ACHN (cell line): ENCODE measurements around the gene SFSWAP.
A peak's percentile ranks its signal among the peaks of the same experiment; 100 is the strongest.
"Not testable (repeated sequence)": the region's sequence is repeated elsewhere in the genome, so short reads cannot be mapped to it uniquely, and the experiment has no call there.

Source experiments
- DNase-seq: peaks from one replicate; pipeline ENCODE4 v3.0.0-alpha.2; 2015
- in situ Hi-C: cut with HindIII; loops from 2 replicates; pipeline ENCODE4 v1.10.0; 2017; ENCODE audit warnings: low sequenced_read_pairs, low pct_ligation_motif_present, low pct_unique_long_range_greater_than_20kb

The SFSWAP gene

DNA sequence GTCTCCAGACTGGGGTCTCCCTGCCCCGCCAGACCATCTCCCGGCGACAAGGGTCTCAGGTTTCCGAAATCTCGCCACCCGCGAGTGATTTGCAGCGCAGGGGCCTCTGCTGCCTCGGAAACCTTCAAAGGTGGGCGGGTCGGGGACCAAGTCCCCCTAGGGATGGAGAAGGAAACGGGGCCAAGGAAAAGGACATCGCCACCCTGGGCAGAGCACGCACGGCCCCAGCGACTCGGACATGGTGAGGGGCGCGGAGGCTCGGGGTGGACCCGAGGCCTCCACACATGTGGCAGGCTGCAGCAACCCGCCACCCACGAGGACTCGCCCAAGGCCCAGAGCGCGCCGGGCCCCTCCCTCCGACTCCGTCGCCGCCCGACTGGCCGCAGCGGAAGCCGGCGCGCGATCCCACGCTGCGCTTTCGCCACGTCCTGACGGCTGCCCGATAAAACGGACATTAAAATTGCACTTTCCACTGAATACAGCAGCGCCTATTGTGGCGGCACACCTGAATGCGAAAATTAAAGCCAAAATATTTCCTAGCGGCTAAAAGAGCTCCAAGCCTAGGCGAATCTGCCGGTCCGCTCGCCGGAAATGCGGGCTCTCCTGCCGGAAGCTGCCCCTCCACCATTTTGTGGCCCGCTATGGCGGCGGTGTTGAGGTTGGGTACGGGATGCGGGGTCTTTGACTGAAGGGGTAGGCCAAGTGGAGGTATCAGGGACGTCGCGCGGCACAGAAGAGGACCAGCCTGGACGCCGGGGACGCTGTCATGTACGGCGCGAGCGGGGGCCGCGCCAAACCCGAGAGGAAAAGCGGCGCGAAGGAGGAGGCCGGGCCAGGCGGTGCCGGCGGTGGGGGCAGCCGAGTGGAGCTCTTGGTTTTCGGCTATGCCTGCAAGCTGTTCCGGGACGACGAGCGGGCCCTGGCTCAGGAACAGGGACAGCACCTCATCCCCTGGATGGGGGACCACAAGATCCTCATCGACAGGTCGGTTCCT, at the start of gene SFSWAP:
TSS of gene SFSWAP (plus strand) at position 627 of the 994 bp plus-strand sequence. CDS start at position 767, 140 bp downstream.
- peak; percentile 80 for DNase-seq
- in situ Hi-C loops = no loop called here

DNA sequence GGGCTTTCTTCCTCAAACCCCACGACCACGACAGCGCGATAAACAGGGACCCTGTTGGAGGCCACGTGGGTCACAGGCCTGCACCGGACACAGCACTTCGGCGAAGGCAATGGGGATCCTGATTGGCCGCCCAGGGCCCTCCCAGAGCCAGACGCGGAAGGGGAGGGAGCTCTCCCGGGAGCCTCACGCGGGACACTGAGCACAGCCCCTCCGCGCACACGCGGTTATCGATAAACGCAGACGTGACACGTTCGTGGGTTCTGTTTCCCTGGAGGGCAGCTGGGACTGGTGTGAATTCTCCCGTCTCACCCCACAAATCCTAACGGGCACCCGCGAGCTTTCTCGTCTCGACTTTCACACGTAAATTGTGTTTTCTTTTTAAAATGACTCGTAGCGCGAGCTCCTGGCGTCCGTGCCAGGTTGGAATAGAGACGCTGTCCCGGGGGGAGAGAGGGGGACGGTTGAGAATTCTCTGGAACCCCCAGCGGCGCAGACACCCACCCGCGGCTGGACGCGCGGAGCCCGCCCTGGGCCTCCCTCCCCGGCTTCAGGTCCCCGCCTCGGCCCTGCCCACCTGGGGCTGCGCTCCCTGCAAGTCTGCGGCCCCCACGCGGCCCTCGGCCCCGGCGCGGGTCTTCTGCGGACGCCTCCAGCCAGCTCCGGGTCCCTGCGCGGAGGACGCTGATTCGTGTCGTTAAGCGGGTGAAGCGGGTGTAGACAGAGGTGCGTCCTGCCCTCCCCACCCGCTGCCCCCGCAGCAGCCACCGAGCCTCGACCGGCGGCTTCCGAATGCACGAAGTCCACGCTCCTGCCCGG, 49.5 kb upstream of the SFSWAP start:
- in situ Hi-C loops, DNase-seq: not testable (repeated sequence)

DNA sequence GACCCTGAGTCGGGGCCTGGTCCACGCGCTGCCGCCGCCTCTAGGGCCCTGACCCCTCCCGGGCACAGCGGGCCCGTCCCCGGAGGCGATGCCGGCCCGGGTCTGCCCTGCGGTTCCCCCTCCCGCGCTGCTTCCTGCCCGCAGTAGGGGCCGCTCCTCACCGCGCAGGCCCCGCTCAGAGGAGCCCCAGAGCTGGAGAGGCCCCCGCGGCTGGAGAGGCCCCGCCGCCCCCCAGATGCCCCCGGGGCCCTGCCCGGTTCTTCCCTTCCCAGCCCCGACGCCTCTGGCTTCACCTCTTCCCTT, 49.0 kb upstream of the SFSWAP start:
- in situ Hi-C loops, DNase-seq: not testable (repeated sequence)

DNA sequence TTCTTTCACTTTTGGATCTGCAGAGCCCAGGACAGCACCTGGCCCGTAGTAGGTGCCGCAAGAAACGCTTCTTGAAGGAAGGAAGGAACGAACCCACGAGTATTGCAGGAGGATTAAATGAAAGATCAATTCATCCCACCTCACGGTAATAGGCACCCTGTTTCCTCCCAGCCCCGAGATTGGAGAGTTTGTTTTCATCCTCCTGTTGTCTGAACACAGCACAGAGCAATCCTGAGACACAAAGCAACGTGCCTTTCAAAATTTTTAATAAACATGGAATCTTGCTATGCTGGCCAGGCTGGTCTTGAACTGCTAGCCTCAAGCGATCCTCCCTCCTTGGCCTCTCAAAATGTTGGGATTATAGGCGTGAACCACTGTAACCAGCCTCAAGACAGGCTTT, 48.5 kb upstream of the SFSWAP start:
- in situ Hi-C loops, DNase-seq: not testable (repeated sequence)

DNA sequence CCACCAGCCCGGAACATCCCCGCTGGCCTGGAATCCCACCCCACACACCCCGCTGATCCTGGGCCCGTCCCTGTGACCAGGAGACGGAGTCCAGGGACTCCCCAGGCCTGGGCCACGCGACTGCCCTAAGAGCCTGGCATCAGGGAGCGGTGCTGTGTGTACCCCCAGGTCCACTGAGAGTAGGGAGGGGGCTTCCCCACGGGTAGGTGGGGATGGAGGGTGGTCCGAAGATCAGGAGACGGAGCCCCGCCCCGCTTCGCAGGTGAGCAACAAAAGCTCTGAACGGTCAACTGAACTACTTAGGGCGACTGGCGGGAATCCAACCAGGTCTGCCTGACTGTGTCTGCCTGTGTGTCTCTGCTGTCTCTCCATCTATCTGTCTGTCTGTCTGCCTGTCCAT, 45.2 kb upstream of the SFSWAP start:
- DNase-seq, in situ Hi-C loops: not testable (repeated sequence)

DNA sequence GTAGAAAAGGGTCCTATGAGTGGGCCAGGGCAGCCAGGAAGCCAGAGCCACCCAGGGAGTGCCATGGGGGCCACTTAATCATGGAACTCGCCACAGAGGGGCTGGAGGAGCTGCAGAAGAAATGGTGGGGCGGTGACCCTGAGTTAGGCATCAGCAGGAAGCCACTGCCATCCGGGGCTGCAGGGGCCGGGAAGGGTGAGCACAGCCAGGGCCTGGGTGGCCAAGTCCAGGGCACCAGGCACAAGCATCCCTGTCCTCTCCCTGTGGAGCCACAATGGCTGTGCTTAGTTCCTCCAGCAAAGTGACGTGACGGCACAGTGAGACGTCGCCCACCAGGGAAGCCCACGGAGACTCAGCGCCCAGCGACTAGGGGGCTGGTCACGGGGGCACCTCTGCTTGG, 44.4 kb upstream of the SFSWAP start:
- in situ Hi-C loops = not testable (repeated sequence)

DNA sequence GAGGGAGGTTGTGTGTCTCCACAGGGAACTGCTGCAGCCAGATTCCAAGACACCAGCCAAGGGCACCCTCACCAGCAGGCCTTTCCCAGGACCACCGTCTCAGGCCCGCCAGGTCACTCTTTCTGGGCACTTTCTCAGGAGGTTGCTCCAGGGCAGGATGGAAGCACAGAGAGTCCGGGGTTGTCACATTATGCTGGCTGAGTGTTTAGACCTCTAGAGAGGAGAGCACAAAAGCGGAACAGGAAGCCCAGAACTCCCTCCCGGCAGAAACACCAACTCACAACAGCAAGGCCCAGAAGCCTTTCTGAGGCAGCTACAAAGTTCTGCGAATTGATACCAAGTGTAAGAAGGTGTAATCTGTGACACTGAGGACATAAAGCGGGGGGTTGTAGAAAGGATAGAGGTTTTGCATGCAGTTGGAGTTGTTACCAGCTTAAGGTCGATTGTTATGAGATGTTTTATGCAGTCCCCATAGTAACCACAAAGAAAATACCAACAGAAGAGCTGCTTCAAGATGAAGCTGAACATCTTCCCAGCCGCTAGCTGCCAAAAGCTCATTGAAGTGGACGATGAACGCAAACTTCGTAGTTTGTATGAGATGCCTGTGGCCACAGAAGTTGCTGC, 43.8 kb upstream of the SFSWAP start:
- in situ Hi-C loops = not testable (repeated sequence)

More for the DNA sequence above, 44.4 kb upstream of the SFSWAP start:
- DNase-seq = not testable (repeated sequence)

DNA sequence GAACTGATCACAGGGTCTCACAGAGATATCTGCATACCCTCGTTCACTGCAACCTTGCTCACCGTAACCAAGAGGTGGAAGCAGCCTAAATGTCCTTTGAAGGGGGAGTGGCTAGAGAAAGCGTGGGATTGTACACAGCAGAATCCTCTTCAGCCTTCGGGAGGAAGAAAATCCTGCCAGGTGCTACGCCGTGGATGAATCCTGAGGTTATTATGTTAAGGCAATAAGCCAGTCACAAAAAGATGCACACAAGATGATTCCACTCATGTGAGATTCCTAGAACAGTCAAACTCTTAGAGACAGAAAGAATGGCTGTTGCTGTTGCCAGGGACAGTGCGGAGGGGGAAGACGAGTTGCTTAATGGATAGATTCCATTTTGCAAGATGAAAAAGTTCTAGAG, 39.6 kb upstream of the SFSWAP start:
- no peak for DNase-seq
- in situ Hi-C loops = no loop called here

More for the DNA sequence above, 43.8 kb upstream of the SFSWAP start:
- DNase-seq = not testable (repeated sequence)

DNA sequence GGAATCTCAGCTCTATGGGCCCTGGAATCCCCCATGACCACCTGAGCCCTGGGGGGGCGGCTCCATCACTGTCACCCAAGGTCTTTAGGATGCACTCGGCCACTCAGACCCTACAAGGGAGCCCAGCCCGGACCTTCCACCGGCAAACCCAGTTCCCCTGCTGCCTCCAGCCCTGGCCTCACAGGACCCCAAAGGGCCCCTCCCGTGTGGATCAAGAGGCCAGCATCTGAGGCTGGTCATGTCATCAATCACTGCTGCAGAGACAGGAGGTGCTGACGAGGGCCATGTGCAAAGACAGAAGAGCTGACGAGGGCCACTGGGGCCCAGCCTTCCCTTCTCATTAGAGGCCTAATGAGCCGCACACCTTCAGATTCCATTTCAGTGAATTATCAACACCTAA, 39.0 kb upstream of the SFSWAP start:
- in situ Hi-C loops = no loop called here
- no peak for DNase-seq

DNA sequence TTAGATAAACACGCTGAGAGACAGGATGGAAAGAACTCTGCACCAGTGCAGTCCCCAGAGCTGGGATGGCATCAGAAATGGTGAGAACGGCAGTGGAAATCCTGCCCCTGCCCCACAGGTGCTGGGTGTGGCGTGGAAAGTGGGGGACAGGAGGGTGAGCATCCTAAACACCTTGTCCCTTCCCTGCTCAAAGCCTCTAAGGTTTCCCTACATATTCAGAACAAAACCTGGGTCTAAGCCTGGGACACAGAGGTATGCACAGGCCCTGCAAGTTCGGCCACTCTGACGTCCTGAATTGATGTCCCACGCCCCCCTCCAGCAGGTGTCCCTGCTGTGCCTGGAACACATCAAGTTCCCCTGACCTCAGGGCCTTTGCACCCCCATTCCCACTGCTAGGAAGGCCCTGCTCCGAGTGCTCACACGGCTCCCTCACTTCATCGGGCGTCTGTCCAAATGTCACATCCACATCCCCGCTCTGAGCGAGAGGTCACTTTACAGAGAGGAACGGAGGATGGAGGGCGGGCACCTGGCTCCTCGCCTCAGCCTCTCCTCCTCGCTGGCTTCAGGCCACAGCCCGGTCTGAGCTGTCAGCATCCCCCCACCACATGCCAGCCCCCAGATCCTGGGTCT, 38.5 kb upstream of the SFSWAP start:
- in situ Hi-C loops = no loop called here
- no peak for DNase-seq

DNA sequence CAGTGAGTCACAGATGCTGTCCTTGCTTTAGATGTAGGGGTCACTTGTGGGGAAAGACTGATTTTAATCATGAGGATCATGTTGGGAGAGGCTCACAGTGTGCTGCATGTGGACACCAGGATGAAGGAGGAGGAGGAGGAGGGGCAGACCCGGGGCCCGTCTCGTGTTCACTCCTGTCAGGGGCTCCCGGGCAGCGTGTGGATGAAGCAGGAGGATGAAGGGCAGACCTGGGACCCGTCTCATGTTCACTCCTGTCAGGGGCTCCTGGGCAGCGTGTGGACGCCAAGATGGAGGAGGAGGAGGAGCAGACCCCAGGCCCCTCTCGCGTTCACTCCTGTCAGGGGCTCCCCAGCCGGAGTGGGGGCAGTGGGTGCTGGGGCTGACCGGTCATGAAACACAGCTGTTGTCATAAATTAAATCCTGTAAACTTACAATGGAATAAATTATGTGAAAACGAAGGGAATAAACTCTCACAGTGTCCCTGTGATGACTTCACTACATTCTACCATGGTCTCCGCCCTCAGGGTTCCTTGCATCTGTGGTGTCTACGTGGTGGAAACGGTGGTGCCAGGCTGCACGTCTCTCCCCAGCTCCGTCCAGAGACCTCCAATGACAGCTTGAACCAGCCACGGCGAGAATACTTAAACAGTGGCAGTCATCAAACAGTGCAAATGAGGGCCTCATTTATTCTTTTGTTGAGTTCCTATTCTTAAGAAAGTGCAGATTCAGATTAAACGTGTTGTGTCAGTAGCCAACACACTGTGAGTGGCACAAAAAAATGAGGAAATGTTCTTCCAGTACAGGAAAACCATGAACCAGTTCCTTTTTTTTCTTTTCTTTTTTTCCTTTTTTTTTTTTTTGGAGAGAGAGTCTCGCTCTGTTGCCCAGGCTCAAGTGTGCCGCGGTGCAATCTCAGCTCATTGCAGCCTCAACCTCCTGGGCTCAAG, 37.7 kb upstream of the SFSWAP start:
- in situ Hi-C loops = no loop called here
- DNase-seq = no peak

DNA sequence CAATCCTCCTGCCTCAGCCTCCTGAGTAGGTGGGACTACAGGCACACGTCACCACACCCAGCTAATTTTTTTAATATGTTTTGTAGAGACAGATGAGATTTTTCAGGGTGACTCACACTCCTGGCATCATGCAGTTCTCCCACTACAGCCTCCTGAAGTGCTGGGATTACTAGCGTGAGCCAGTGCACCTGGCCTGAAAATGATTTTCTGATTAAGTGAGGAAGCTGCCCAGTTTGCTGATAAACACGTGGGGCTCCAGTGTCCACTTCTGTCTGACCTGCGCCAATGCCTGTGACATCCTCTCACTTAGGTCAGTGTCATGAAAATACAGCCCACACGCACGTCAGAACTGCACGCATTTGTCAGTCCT, 37.0 kb upstream of the SFSWAP start:
- in situ Hi-C loops = no loop called here
- peak; percentile 22 for DNase-seq

DNA sequence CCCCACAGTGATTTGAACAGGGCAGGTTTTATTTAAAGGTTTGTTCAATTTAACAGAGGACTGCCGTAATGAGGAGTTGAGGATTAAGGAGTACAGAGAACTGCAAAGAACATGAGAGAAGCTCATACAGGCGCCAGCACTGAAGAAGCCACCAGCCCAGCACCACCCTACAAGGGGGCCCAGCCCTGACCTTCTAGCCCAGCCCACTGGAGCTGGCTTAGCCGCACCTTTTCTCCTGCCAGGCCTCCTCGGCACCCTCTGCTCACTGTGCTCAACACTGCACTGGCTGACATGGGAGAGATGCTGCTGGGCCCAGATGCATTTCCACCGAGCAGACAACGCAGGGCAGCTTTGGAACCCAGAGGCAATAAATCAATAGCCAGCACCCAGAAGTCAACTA, 36.5 kb upstream of the SFSWAP start:
- in situ Hi-C loops = no loop called here
- DNase-seq = no peak

DNA sequence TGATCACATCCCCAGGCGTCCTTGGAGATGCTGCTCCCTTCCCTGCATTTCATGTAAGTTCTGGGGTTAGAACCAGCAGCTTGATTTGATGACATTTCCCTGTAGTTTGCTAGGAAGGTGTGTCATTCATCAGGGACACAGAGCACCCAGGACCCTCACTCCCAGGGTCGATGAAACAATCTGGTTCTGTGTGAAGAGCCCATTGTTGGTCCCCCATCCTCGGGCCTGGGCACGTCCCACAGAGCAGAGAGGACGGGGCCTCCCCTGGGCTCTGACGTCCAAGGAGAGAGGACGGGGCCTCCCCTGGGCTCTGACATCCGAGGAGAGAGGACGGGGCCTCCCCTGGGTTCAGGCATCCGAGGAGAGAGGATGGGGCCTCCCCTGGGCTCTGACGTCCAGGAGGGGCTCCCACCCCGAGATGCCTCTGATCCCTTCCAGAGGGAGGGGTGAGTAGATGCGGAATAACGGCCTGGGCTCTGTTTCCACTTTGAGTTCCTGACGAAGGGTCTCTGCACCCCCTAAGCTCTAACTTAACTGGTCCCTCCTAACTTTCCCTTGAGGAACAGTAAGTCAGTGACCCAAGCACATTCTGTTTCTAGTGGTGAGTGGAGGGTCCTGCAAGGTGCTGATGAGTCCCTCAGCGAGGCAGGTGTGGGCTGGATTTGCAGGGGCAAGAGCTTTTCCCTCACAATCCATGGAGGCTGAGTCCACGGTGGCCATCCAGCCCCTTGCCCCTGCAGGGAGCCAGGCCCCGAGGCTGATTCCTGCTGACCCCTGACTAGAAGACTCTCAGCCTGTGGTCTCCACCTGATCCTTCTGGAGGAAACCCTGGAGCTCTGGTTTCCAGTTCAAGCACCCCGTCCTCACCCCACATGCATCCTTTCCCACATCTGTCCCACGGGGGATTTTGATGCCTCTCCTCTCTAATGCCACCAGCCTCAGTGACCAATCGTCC, 35.5 kb upstream of the SFSWAP start:
- in situ Hi-C loops = no loop called here
- no peak for DNase-seq

DNA sequence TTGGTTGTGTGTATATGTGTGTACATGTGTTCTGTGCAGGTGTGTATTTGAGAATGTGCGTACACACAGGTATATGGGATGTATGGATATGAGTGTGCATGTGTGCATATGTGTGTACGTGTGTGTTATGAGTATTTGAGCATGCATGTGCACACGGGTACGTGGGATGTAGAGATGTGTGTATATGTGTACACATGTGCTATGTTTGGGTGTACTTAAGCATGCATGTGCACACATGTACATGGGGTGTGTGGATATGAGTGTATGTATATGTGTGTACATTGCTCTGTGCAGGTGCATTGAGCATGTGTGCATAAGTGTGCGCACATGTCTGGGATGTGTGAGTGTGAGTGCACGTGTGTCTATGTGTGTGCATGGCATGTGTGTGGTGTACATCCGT, 34.3 kb upstream of the SFSWAP start:
- in situ Hi-C loops = no loop called here
- no peak for DNase-seq

DNA sequence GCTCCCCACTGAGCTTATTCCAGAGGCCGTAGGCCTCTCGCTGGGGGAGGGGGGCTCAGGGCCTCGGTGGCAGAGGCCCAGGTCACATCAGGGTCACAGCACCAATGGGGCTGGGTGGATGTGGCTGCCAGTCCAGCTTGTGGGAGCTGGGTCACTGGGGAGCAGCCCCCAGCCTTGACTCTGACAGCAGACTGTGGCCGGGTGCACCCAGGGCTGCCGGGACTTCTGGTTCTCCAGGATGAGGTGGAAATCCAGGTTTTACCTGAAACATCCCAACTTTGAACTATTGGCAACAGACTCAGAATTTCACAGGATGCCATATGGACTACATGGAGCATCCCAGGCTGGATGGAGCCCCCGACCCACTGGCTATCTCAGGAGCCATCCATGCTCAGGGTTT, 33.8 kb upstream of the SFSWAP start:
- in situ Hi-C loops = not testable (repeated sequence)

DNA sequence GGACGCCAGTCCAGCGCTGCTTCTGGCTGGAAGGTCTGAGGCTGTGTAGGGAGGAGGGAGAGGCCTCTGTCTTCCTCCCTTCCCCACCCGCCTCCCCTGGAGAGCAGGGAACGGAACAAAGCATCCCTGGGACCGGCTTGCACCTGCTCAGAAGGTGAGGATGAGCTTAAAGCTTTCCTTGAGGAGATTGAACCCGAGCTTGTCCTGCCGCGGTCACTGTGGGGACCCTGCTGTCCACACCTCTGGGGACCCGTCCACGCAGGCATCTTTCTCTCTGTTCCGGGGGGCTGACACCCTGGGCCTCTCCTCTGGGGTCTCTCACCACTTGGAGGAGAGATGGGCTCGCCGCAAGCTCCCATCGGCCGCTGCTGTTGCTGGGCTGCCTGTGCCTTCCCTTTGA, 33.2 kb upstream of the SFSWAP start:
- in situ Hi-C loops = no loop called here
- no peak for DNase-seq

More for the DNA sequence above, 33.8 kb upstream of the SFSWAP start:
- not testable (repeated sequence) for DNase-seq
